HG03103 (cell line): ENCODE measurements around the gene MFRP.

Source experiments
- ATAC-seq: cut with Tn5 transposase; IDR thresholded peaks from one replicate; pipeline ENCODE4 v1.9.1; 2021; ENCODE audit warnings: low read depth; ENCODE audit not compliant: unreplicated experiment

The MFRP gene

DNA sequence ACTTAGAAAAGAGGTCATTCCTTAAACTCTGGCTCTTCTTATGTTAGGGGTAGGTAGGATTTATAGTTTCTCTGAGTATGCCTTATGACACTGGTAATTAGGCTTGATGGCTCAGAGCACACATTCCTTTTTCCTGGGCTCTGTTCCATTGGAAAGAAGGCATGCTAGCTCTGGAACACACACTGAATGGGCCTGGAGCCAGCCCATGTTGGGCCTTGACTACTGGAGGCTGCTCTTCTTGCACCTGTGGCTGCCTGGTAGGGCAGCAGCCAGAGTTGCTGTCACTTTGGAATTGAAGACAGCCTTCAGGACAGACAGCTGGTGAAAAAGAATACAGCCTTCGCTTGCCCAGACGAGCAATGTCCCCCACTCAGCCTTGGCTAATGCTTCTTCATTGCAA, 47.8 kb downstream of the MFRP start:
- no peak for ATAC-seq

GRCh38 chr11:119297938-119298337, 48.6 kb downstream of the MFRP start:
- ATAC-seq, result no peak

- no peak for ATAC-seq
These were observed 51.3 kb downstream of the MFRP start for GRCh38 chr11:119295178-119295577.

GRCh38 chr11:119293461-119293860, 53.0 kb downstream of the MFRP start:
- no peak for ATAC-seq

DNA sequence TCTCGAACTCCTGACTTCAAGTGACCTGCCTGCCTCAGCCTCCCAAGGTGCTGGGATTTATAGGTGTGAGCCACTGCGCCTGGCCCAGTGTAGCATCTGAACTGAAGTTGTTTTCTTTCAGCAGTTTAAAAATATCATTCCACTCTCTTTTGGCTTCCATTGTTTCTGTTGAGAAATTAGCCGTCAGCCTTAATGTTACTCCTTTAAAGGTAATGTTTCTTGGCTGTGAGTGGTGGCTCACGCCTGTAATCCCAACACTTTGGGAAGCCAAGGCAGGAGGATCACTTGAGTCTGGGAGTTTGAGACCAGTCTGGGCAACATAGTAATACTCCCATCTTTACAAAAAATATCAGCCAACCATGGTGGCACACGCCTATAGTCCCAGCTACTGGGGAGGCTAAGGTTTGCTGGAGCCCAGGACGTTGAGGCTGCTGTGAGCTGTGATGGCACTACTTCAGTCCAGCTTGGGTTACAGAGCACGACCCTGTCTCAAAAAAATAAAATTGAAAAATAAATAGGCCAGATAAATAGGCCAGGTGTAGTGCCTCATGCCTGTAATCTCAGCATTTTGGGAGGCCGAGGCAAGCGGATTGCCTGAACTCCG, 55.5 kb downstream of the MFRP start:
- no peak for ATAC-seq
